ENCODE data around the gene SACS.

Gene SACS

GRCh38 chr13:23427881-23428528 lies 5.5 kb downstream of the SACS start:
- Histone ChIP-seq H3K4me3 (ENCODE audit: low read depth, low read length, poor library complexity, severe bottlenecking) (no peak overlapping the region), H3F3A (ENCODE audit: insufficient read depth, low read length) (no peaks in the 10 kb centered on the region), H2AFZ (ENCODE audit: low read length) (no peak overlapping the region), H3K79me2 (ENCODE audit: insufficient read depth, low read length) (no peaks in the 10 kb centered on the region), H4K20me1 (ENCODE audit: insufficient read depth, low read length) (no peaks in the 10 kb centered on the region), H3K4me1 (ENCODE audit: insufficient read depth, low read length, severe bottlenecking) (no peaks in the 10 kb centered on the region), H3K9ac (ENCODE audit: low read length) (no peak overlapping the region), H3K27ac (ENCODE audit: low read depth, low read length, poor library complexity, severe bottlenecking) (no peak overlapping the region), H3K4me2 (ENCODE audit: low read length) (no peak overlapping the region), H3K36me3 (ENCODE audit: insufficient read depth, low read length) (no peaks in the 10 kb centered on the region), H3K27me3 (ENCODE audit: insufficient read depth, low read length) (no peaks in the 10 kb centered on the region), H3K9me3 (ENCODE audit: low read length) (no peaks in the 10 kb centered on the region), H3K9me2 (ENCODE audit: low read depth, low read length) (no peaks in the 10 kb centered on the region)
- TF ChIP-seq, protein P1, sequence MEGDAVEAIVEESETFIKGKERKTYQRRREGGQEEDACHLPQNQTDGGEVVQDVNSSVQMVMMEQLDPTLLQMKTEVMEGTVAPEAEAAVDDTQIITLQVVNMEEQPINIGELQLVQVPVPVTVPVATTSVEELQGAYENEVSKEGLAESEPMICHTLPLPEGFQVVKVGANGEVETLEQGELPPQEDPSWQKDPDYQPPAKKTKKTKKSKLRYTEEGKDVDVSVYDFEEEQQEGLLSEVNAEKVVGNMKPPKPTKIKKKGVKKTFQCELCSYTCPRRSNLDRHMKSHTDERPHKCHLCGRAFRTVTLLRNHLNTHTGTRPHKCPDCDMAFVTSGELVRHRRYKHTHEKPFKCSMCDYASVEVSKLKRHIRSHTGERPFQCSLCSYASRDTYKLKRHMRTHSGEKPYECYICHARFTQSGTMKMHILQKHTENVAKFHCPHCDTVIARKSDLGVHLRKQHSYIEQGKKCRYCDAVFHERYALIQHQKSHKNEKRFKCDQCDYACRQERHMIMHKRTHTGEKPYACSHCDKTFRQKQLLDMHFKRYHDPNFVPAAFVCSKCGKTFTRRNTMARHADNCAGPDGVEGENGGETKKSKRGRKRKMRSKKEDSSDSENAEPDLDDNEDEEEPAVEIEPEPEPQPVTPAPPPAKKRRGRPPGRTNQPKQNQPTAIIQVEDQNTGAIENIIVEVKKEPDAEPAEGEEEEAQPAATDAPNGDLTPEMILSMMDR (IDR thresholded peaks at IDR 0.05; ENCODE audit: low read length): no peak
- TF ChIP-seq EZH2 (IDR thresholded peaks at IDR 0.05; ENCODE audit: borderline replicate concordance, low read length): no peak

DNA sequence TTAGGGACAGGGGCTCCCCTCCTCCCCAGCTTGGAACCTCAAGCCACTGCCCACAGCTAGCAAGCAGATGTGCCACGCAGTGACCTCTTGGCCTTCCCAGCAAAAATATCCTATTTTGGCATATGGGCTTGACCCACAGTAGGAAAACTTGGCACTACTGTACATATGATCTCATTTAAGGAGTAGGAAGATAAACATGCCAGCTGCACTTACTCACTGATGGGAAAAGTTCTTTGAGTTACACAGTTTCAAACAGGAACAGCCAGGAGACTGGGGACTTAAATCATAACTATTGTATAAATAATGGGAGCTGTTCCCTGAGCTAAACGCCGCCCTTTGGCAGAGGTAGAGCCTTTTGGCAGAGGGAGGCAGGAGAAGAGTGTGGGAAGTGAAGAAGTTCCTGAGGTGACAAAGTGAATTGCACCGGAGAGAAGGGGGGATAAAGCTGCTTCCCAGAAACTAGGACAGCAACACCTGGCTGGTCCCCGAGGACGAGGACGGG lies 6.1 kb downstream of the SACS start:
- H3F3A ChIP-seq (ENCODE audit: insufficient read depth, low read length): no peaks in the 10 kb centered on the region
- no peaks in the 10 kb centered on the region for H3K4me1 ChIP-seq (ENCODE audit: insufficient read depth, low read length, severe bottlenecking)
- H2AFZ ChIP-seq (ENCODE audit: low read length): no peak overlapping the region
- no peaks in the 10 kb centered on the region for H4K20me1 ChIP-seq (ENCODE audit: insufficient read depth, low read length)
- no peak for TF ChIP-seq EZH2 (IDR thresholded peaks at IDR 0.05; ENCODE audit: borderline replicate concordance, low read length)
- TF ChIP-seq, protein P1 (IDR thresholded peaks at IDR 0.05; ENCODE audit: low read length): no peak
- no peaks in the 10 kb centered on the region for H3K9me2 ChIP-seq (ENCODE audit: low read depth, low read length)
- H3K36me3 ChIP-seq (ENCODE audit: insufficient read depth, low read length): no peaks in the 10 kb centered on the region
- no peak overlapping the region for H3K27ac ChIP-seq (ENCODE audit: low read depth, low read length, poor library complexity, severe bottlenecking)
- H3K27me3 ChIP-seq (ENCODE audit: insufficient read depth, low read length): no peaks in the 10 kb centered on the region
- H3K9me3 ChIP-seq (ENCODE audit: low read length): no peaks in the 10 kb centered on the region
- no peak overlapping the region for H3K9ac ChIP-seq (ENCODE audit: low read length)
- H3K4me3 ChIP-seq (ENCODE audit: low read depth, low read length, poor library complexity, severe bottlenecking): no peak overlapping the region
- H3K79me2 ChIP-seq (ENCODE audit: insufficient read depth, low read length): no peaks in the 10 kb centered on the region
- no peak overlapping the region for H3K4me2 ChIP-seq (ENCODE audit: low read length)

DNA sequence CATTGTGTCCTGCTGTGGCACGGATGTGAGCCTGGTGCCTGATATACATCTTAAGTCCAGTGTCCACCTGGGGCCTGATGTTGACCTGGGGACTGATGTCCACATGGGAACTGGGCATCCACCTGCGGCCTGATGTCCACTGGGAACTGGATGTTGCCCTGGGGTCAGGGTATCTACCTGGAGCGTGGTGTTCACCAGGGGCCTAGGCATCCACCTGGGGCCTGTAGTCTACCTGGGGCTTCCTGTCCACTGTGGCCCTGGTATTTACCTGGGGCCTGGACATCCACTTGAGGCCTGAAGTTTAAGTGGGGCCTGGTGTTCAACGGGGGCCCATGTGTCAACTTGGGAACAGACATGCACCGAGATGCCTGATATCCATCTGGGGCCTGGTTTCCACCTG lies 11.9 kb downstream of the SACS start:
- H3K9me3 ChIP-seq (ENCODE audit: low read length): no peaks in the 10 kb centered on the region
- H3K4me1 ChIP-seq (ENCODE audit: insufficient read depth, low read length, severe bottlenecking): no peaks in the 10 kb centered on the region
- no peaks in the 10 kb centered on the region for H3K36me3 ChIP-seq (ENCODE audit: insufficient read depth, low read length)
- H3K27me3 ChIP-seq (ENCODE audit: insufficient read depth, low read length): no peaks in the 10 kb centered on the region
- TF ChIP-seq, protein P1 (IDR thresholded peaks at IDR 0.05; ENCODE audit: low read length): no peak
- no peak for TF ChIP-seq EZH2 (IDR thresholded peaks at IDR 0.05; ENCODE audit: borderline replicate concordance, low read length)
- no peak overlapping the region for H2AFZ ChIP-seq (ENCODE audit: low read length)
- no peaks in the 10 kb centered on the region for H3K79me2 ChIP-seq (ENCODE audit: insufficient read depth, low read length)
- no peak overlapping the region for H3K4me2 ChIP-seq (ENCODE audit: low read length)
- no peak overlapping the region for H3K4me3 ChIP-seq (ENCODE audit: low read depth, low read length, poor library complexity, severe bottlenecking)
- H3K9ac ChIP-seq (ENCODE audit: low read length): no peak overlapping the region
- H3F3A ChIP-seq (ENCODE audit: insufficient read depth, low read length): no peaks in the 10 kb centered on the region
- no peaks in the 10 kb centered on the region for H4K20me1 ChIP-seq (ENCODE audit: insufficient read depth, low read length)
- H3K27ac ChIP-seq (ENCODE audit: low read depth, low read length, poor library complexity, severe bottlenecking): no peak overlapping the region
- no peaks in the 10 kb centered on the region for H3K9me2 ChIP-seq (ENCODE audit: low read depth, low read length)

All from OCI-LY1 (cell line).